C4-2B (cell line): ENCODE results near the gene ME3.
A peak's percentile ranks its signal among the peaks of the same experiment; 100 is the strongest.

Source experiments
- H3K27ac ChIP-seq: fragments of 450-650 bp; 2 replicates; pipeline ENCODE4 v1.5.1; 2017
- CTCF ChIP-seq: fragments of 450-650 bp; conservative IDR thresholded peaks from 2 replicates; pipeline ENCODE4 v1.5.1; 2017; ENCODE audit warnings: mild to moderate bottlenecking
- ZFX ChIP-seq: fragments of 450-650 bp; IDR thresholded peaks from 2 replicates; pipeline ENCODE4 v1.6.1; 2017

The ME3 gene

GRCh38 chr11:86678823-86679222 lies 6.4 kb upstream of the ME3 start:
- no peak overlapping the region for H3K27ac ChIP-seq
- no peak for TF ChIP-seq CTCF

- no peak overlapping the region for H3K27ac ChIP-seq
- no peak for TF ChIP-seq CTCF
- TF ChIP-seq ZFX = no peak
Observed at GRCh38 chr11:86678296-86678695, 5.9 kb upstream of the ME3 start.

GRCh38 chr11:86676533-86677154 lies 4.2 kb upstream of the ME3 start:
- TF ChIP-seq CTCF (peak; percentile 53), ZFX (no peak)
- no peak overlapping the region for H3K27ac ChIP-seq

- TF ChIP-seq ZFX (no peak), CTCF (no peak)
- no peak overlapping the region for H3K27ac ChIP-seq
Observed at GRCh38 chr11:86676010-86676409, 3.6 kb upstream of the ME3 start.

GRCh38 chr11:86675017-86675416 lies 2.6 kb upstream of the ME3 start:
- 0 out of 2 replicates have a peak overlapping the region, but pooled peaks have one; percentile 71 for H3K27ac ChIP-seq
- TF ChIP-seq ZFX = no peak
- no peak for TF ChIP-seq CTCF

GRCh38 chr11:86673872-86674750 lies 1.7 kb upstream of the ME3 start:
- TF ChIP-seq CTCF (no peak), ZFX (no peak)
- peak overlapping the region; percentile 71 for H3K27ac ChIP-seq
